A673 (cell line): ENCODE measurements around the gene CST9.

Experiments used
- EZH2 ChIP-seq: fragments of 200-600 bp; sonication (generic); IDR thresholded peaks from 2 replicates; pipeline ENCODE4 v1.6.1; 2017; ENCODE audit warnings: borderline replicate concordance, low read depth, mild to moderate bottlenecking, mixed read lengths, antibody characterized with exemption, low read length; ENCODE audit not compliant: poor library complexity, severe bottlenecking
- TF ChIP-seq, protein P1 (sequence below): fragments of 300-800, 200-600 bp; sonication (generic); conservative IDR thresholded peaks from 2 replicates; pipeline ENCODE4 v1.5.1; 2017; ENCODE audit warnings: low read depth, mild to moderate bottlenecking, antibody characterized with exemption, low read length, moderate library complexity, mixed read lengths

DNA sequence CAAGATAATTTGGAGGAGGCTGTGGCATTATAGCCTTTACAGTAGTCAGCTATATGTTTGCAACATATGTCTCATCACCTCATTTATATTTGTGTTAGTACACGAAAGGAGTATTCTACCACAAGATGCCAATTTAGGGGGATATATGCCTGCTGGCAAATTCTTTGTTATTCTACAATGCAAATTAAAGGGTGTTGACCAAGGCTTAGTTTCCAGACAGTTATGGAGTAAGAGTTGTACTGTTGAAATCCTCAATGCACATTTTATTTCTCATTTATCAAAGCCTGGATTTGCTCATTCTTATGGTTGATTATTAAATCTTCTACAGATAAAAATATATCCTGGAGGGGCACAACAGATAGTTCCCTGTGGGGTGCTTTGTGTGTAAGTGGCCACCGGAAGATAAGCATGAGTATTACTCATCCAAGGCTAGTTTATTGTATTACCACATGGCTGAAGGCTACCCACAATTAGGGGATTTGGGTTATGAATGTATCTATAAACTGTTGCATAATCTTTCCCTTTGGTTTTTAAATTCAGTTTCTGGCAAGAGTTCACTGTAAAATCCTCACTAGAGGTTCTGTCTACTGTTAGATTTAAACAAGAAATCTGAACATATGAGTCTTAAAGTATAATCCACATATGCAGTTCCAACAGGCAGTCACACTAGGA is 9.0 kb downstream of the CST9 start:
- no peak for TF ChIP-seq EZH2
- TF ChIP-seq, protein P1, sequence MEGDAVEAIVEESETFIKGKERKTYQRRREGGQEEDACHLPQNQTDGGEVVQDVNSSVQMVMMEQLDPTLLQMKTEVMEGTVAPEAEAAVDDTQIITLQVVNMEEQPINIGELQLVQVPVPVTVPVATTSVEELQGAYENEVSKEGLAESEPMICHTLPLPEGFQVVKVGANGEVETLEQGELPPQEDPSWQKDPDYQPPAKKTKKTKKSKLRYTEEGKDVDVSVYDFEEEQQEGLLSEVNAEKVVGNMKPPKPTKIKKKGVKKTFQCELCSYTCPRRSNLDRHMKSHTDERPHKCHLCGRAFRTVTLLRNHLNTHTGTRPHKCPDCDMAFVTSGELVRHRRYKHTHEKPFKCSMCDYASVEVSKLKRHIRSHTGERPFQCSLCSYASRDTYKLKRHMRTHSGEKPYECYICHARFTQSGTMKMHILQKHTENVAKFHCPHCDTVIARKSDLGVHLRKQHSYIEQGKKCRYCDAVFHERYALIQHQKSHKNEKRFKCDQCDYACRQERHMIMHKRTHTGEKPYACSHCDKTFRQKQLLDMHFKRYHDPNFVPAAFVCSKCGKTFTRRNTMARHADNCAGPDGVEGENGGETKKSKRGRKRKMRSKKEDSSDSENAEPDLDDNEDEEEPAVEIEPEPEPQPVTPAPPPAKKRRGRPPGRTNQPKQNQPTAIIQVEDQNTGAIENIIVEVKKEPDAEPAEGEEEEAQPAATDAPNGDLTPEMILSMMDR = no peak
